Body of pancreas (tissue), 4 donors: ENCODE data around the gene OAS3.

ENCODE experiments used
- POLR2A ChIP-seq, 3 donors: fragments of 450-650 bp; IDR thresholded peaks; one replicate each; pipeline ENCODE4 v1.6.1; 2016; ENCODE audit warnings: antibody characterized with exemption in 3 of 3, mild to moderate bottlenecking in 2 of 3
- TF ChIP-seq, protein P1 (sequence below), 7 experiments: fragments of 450-650 bp in 4 of 7; fragments of 200-600 bp in 3 of 7; sonication (generic) in 3 of 7; IDR thresholded peaks; one replicate each; pipeline ENCODE4 v1.5.1; 2016 to 2019; ENCODE audit warnings: antibody characterized with exemption in 7 of 7

GRCh38 chr12:113002155-113002554, 63.9 kb downstream of the OAS3 start:
- TF ChIP-seq, protein P1, sequence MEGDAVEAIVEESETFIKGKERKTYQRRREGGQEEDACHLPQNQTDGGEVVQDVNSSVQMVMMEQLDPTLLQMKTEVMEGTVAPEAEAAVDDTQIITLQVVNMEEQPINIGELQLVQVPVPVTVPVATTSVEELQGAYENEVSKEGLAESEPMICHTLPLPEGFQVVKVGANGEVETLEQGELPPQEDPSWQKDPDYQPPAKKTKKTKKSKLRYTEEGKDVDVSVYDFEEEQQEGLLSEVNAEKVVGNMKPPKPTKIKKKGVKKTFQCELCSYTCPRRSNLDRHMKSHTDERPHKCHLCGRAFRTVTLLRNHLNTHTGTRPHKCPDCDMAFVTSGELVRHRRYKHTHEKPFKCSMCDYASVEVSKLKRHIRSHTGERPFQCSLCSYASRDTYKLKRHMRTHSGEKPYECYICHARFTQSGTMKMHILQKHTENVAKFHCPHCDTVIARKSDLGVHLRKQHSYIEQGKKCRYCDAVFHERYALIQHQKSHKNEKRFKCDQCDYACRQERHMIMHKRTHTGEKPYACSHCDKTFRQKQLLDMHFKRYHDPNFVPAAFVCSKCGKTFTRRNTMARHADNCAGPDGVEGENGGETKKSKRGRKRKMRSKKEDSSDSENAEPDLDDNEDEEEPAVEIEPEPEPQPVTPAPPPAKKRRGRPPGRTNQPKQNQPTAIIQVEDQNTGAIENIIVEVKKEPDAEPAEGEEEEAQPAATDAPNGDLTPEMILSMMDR (IDR thresholded peaks at IDR 0.05): peak in 4 of 7 experiments; percentile 35 to 57 (median 42)
- TF ChIP-seq POLR2A (IDR thresholded peaks at IDR 0.05): no peak
